ENCODE data around the gene SLC47A2. TPM values are rescaled to one million over a fixed set of nuclear protein-coding genes. Genes with fewer than 3 reads are reported as not detected.
"Not testable (repeated sequence)": the region's sequence is repeated elsewhere in the genome, so short reads cannot be mapped to it uniquely, and the experiment has no call there.

SLC47A2 gene
- polyA plus RNA-seq, 1 donor: 0.38 TPM

- DNase-seq (ENCODE audit: low read depth): no peak
Observed at GRCh38 chr17:19706791-19707727, 9.3 kb downstream of the SLC47A2 start.

DNA sequence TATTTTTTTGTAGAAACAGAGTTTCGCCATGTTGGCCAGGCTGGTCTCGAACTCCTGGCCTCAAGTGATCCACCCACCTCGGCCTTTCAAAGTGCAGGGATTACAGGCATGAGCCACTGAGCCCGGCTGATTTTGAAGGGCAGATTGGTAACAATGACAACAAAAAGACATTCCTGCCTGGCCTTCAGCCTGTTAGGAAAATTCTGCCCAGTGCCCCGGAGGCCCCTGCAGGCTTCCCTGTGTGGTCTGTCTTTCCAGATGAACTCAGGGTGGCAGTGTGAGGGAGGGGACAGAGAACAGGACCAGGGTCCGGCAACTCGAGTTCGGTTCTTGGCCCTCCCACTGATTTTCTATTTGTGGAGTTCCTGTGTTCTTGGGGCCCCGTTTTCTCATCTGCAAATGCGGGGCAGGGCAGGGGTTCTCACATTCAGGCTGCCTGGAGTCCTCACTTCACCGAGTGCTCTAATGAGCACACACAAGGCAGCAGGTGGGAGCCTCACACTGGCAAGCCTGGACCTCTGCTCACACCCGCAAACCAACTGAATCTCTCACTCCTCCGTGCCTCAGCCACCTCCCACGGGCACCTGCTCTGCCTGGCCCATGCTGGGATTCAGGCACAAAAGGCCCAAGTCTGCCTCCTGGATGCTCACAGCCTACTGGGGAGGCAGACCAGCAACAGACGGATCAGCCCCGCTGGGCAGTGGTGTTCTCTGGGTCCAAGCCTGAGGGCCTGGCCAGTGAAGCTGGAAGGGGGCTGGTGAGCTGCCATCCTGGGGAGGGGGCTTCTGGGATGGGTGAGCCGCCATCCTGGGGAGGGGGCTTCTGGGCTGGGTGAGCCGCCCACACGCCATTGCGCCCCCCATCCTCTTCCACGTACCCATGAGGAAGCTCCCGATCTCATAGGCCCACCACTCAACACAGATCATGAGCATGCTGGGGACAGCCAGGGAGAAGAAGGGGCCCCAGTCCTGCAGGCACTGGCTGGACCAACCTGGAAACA, 10.3 kb downstream of the SLC47A2 start:
- DNase-seq (ENCODE audit: low read depth): no peak

GRCh38 chr17:19705201-19705600, 11.2 kb downstream of the SLC47A2 start:
- DNase-seq (ENCODE audit: low read depth): no peak

GRCh38 chr17:19703828-19704613, 12.4 kb downstream of the SLC47A2 start:
- no peak for DNase-seq (ENCODE audit: low read depth)

DNA sequence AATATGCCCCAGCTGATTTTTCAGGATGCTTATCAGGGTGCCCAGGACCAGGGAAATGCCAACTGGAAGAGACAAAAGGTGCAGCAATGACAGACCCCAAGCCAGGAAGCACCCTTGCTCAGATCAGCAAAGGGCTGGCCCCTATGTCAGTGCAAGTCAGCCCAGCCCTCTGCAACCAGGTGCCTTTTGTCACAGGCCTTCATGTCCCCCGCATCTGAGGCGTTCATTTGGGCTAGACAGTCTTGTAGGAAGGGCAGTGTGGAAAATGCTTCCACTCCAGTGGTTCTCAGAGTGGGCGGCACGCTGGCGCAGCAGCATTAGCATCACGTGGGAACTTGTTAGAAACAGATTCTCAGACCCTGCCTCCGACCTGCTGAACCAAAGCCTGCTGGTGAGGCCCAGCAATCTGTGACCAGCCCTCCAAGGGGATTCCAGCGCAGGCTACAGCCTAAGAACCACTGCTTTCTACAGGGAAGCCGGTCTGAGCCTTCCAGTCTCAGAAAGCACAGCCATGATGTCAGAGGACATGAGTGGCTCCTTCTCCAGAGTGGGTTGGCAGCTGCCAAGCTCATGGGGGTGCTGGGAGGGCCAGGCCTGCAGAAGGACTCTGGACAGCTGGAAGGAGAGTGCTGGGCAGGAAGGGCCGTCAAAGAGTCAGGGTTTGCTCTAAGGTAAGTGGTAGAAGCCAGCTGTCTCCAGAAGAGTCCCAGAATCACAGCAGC, 13.1 kb downstream of the SLC47A2 start:
- DNase-seq (ENCODE audit: low read depth): no peak

DNA sequence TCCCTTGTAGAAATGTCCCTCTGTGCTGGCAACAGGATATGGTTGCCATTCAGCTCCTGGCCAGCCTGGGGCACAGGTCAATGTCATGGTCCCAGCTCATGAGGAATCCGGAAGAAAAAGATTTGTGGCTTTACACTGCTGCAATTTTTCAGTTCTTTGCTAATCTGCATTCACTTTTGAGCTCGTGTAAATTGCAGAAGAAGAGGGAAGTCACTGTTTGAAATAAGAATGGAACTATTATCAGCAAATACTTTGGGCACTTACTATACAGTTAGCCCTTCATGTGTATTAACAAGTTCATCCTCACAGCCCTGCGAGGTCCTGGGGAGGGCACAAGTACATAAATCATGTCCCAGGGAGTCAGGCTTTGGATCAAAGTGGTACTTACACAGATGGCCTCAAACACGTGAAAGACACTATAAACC, 14.2 kb downstream of the SLC47A2 start:
- DNase-seq (ENCODE audit: low read depth): no peak

DNA sequence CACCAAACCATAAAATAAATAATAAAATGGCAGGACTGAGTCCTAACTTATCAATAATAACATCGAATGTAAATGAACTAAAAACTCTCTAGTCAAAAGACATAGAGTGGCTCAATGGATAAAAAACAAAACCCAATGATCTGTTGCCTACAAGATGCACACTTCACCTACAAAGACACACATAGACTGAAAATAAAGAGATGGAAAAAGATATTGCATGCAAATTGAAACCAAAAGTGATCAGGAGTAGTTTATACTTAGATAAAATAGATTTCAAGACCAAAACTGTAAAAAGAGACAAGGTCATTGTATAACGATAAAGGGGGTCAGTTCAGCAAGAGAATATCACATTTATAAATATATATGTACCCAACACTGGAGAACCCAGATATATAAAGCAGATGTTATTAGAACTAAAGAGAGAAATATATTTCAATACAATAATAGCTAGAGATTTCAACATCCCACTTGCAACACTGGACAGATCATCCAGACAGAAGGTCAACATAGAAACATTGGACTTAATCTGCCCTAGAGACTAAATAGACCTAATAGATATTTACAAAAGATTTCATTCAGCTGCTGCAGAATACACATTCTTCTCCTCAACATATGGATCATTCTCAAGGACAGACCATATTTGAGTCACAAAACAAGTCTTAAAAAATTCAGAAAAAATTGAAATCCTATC, 29.8 kb downstream of the SLC47A2 start:
- DNase-seq (ENCODE audit: low read depth): no peak

- not testable (repeated sequence) for DNase-seq (ENCODE audit: low read depth)
Observed at GRCh38 chr17:19684909-19685580, 31.3 kb downstream of the SLC47A2 start.

DNA sequence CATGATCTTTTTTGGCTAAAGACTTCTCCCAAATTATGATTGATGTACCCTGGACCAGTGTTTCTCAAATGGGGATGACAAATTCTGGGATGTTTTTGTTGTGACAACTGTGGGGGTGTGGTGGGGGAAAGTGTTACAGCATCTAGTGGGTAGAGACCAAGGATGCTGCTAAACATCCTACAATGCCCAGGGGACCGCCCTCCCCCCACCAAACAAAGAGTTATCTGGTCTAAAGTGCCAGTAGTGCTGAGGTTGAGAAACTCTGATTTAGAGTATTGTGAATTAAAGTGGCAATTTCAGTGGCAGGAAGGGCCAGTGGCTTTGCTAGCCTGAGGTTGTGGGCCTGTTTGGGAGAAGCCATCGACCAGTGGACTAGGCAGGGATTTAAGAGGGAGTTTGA, 33.3 kb downstream of the SLC47A2 start:
- DNase-seq (ENCODE audit: low read depth): no peak

DNA sequence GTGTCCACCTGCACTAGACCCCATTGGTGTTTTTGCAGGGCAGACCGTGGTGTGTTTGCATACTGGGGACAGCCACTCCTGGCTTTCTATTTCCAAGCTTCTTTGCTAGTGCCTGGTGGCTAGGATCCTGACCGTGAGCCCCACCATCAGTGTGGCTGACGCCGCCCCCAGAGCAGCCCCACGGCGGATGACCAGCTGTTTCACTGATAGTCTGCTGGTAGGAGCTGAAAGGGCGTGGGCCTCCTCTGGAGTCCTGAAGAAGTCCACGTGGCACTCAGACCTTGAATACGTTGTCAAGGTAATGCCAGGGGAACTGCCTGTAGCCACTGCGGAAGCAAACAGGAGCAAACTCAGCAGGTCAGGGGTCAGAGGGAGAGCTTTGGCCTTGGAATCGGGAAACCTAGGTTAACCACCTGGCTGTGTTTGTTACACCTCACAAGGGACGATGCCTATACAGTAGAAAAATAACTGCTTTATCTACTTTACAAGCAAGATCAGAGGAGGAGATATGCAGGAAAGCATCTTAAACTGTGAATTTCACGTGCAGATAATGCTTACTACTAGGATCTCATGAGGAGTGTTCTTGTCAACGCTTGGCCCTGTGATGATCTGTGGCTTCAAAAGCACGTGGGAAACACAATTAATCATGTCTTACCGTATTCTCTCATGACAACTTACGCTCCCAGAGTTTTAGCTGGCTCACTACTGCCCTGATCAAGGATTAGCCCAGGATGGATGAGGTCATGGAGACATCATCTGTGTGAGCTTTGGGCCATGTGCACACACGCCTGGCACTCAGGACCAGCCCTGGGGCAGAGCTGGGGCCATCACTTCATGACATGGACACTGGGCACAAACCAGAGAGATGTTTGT, 37.6 kb downstream of the SLC47A2 start:
- DNase-seq (ENCODE audit: low read depth): no peak

DNA sequence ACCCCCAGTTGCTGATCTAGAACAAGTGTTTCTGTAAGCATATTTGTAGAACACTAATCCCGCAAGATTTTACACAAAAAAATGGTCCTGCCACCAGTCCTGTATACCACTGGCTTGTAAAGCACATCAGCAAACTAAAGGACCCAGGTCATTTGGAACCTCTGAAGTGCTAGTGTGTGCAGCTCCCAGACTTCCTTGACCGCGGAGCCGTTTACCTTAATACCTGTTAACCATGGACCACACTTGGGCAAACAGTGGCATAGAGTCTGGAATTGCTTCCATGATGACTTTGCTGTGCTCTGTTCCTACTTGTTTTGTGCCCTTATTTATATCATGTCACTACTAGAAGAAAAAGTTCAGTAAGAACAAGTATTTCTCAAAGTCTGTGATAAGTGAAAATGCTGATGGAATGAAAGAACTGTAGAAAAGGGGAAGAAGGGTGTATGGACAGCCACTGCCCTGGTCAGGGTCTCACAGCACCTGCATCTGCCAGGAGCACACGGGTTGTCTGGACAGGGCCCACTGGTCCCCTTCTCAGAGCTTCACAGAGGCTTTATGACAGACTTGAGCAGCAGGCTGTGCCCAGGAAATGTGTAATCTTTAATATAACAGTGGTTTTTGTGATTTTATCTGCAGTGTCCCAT, 38.5 kb downstream of the SLC47A2 start:
- no peak for DNase-seq (ENCODE audit: low read depth)

GRCh38 chr17:19676896-19677295, 39.5 kb downstream of the SLC47A2 start:
- no peak for DNase-seq (ENCODE audit: low read depth)

- no peak for DNase-seq (ENCODE audit: low read depth)
Observed at GRCh38 chr17:19673623-19674022, 42.8 kb downstream of the SLC47A2 start.

- peak; percentile 28 for DNase-seq (ENCODE audit: low read depth)
Observed at GRCh38 chr17:19672009-19672750, 44.2 kb downstream of the SLC47A2 start.

DNA sequence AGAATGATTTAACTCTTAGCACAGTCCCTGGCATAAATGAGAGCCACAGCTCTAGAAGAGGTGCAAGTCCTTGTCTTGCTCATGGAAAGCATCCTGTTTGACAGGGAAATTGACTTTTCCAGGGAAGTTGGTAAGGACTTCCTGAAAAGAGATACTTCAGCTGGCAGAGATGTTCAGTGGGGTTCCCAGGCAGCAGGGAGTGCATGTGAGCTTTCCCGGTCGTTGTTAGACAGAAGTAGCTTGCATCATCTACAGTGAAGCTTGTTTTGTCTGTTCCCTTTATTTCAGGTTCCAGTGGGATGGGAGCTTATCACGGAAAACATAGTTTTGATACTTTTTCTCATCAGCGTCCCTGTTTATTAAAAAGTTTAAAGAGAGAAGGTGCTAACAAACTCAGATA, 45.0 kb downstream of the SLC47A2 start:
- DNase-seq (ENCODE audit: low read depth): no peak

DNA sequence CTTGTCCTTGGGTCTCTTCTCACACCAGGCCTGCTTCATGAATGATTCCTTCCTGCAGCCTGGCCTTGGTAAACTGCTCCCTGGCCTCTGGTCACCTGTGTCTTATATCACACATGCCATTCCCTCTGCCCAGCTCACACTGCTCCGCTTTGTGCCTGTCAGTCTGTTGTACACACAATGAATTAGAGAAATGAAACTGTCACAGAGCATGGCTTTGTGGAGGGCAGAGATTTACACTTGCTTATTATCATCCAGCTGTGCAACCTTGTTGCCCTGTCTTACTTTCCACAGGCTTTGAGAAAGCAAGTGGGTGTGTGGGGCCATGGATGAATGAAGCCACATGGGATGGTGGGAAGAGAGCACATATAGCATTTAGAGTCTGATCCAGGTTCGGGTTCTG, 45.5 kb downstream of the SLC47A2 start:
- no peak for DNase-seq (ENCODE audit: low read depth)

DNA sequence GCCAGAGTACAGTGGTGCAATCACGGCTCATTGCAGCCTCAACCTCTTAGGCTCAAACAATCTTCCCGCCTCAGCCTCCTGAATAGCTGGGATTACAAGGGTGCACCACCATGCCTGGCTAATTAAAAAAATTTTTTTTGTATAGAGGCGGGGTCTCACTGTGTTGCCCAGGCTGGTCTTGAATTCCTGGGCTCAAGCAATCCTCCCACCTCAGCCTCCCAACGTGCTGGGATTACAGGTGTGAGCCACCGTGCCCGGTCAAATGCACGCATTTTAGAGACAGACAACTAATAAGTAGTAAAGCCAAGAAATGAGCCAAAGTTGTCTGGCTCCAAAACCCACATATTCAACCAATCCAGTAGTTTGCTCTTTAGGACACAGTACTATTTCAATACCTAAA, 46.7 kb downstream of the SLC47A2 start:
- DNase-seq (ENCODE audit: low read depth): not testable (repeated sequence)
